Vagina (tissue), 1 donor: ENCODE data around the gene TBC1D28. TPM values are rescaled to one million over a fixed set of nuclear protein-coding genes. Genes with fewer than 3 reads are reported as not detected.

ENCODE experiments used
- small RNA-seq: library from RNA; depleted of rRNA; stranded (forward); fragments of <200 nt; gene quantifications from one replicate; pipeline ENCODE3, GENCODE V24; 2016
- total RNA-seq: library from RNA; depleted of rRNA; stranded (reverse); fragments of >200 nt; gene quantifications from one replicate; pipeline ENCODE4 v1.2.3, GENCODE V29; 2016

TBC1D28 gene
- total RNA-seq, 1 donor from 2014 or later: not detected

Small RNA genes within 50 kb of the gene (small RNA-seq; reads per million reads assigned to genes)
- gene AC026271.2: not detected

Other genes starting within 250 kb of the TBC1D28 start
- 1.2 TPM for gene LGALS9C, start 167.6 kb downstream of the TBC1D28 start, total RNA-seq
- 13.3 TPM for gene FOXO3B, start 37.9 kb upstream of the TBC1D28 start, total RNA-seq
- 0.25 TPM for gene FBXW10, start 99.7 kb upstream of the TBC1D28 start, total RNA-seq
- gene TVP23B, start 136.8 kb upstream of the TBC1D28 start, total RNA-seq: 21.6 TPM
- 28.0 TPM for gene PRPSAP2, start 213.7 kb upstream of the TBC1D28 start, total RNA-seq